Vagina (tissue), 2 donors: ENCODE results near the gene BLACAT1. TPM values are rescaled to one million over a fixed set of nuclear protein-coding genes. Genes with fewer than 3 reads are reported as not detected.
A peak's percentile ranks its signal among the peaks of the same experiment; 100 is the strongest.
"Not testable (repeated sequence)": the region's sequence is repeated elsewhere in the genome, so short reads cannot be mapped to it uniquely, and the experiment has no call there.

Experiments used
- DNase-seq, 2 donors: peaks; one replicate each; pipeline ENCODE4 v3.0.0-alpha.2; 2017; ENCODE audit errors: extremely low spot score in 2 of 2
- H3K27ac ChIP-seq: fragments of 200-600 bp; sonication (generic); one replicate; pipeline ENCODE4 v1.5.1; 2019
- H3K27me3 ChIP-seq: fragments of 200-600 bp; sonication (generic); one replicate; pipeline ENCODE4 v1.5.1; 2019
- H3K36me3 ChIP-seq, 2 donors: fragments of 200-600 bp; sonication (generic); one replicate each; pipeline ENCODE4 v1.5.1; 2017 to 2019
- H3K4me1 ChIP-seq: fragments of 200-600 bp; sonication (generic); one replicate; pipeline ENCODE4 v1.5.1; 2019
- H3K4me3 ChIP-seq, 2 donors: fragments of 200-600 bp; sonication (generic); 1 replicate in 1 of 2; 2 replicates in 1 of 2; pipeline ENCODE4 v1.5.1; 2016 to 2019
- H3K9me3 ChIP-seq: fragments of 200-600 bp; sonication (generic); one replicate; pipeline ENCODE4 v1.5.1; 2019
- POLR2A ChIP-seq, 2 donors: fragments of 450-650 bp; IDR thresholded peaks; one replicate each; pipeline ENCODE4 v1.6.1; 2017; ENCODE audit warnings: antibody characterized with exemption in 2 of 2, mild to moderate bottlenecking in 2 of 2, moderate library complexity in 2 of 2
- POLR2AphosphoS5 ChIP-seq, 2 donors: sonication (generic); formaldehyde crosslinking; IDR thresholded peaks; one replicate each; pipeline ENCODE4 v1.9.0; 2017; ENCODE audit warnings: antibody characterized with exemption in 2 of 2, mild to moderate bottlenecking in 2 of 2, low read depth in 1 of 2; ENCODE audit not compliant: insufficient read depth in 1 of 2
- intact Hi-C: fragments of 100-400 bp; cut with DNase I; formaldehyde crosslinking; loops from one replicate; pipeline ENCODE4 v1.15.1; 2023
- total RNA-seq: library from RNA; depleted of rRNA; stranded (reverse); fragments of >200 nt; gene quantifications from one replicate; pipeline ENCODE4 v1.2.3, GENCODE V29; 2016
- TF ChIP-seq, protein P1 (sequence below), 3 experiments: fragments of 450-650 bp in 2 of 3; fragments of 200-600 bp in 1 of 3; sonication (generic) in 1 of 3; IDR thresholded peaks; one replicate each; pipeline ENCODE4 v1.5.1; 2017 to 2019; ENCODE audit warnings: antibody characterized with exemption in 3 of 3, mild to moderate bottlenecking in 2 of 3, moderate library complexity in 2 of 3

The BLACAT1 gene
- total RNA-seq, 1 donor from 2014 or later, result 0.98 TPM

DNA sequence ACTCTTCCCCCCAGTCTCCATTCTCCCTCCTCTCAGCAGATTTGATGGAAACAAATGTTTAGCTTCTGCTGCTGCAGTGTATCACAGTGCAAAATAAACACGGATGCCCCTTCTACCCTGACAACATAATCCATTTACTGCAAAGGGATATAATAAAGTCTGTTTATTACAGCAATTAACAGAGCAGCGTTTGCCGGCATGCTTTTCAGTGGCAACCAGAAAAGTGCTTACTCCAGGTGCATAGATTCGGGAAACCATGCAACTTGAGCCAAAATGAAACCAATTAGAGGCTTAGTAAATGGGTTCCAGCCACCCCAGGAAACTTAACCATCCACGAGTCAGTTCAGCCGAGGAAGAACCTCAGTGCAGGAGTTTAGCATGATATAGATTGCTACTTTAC, 21.1 kb downstream of the BLACAT1 start:
- no peak overlapping the region for H3K27ac ChIP-seq
- no peak for TF ChIP-seq POLR2A (IDR thresholded peaks at IDR 0.05)
- TF ChIP-seq, protein P1, sequence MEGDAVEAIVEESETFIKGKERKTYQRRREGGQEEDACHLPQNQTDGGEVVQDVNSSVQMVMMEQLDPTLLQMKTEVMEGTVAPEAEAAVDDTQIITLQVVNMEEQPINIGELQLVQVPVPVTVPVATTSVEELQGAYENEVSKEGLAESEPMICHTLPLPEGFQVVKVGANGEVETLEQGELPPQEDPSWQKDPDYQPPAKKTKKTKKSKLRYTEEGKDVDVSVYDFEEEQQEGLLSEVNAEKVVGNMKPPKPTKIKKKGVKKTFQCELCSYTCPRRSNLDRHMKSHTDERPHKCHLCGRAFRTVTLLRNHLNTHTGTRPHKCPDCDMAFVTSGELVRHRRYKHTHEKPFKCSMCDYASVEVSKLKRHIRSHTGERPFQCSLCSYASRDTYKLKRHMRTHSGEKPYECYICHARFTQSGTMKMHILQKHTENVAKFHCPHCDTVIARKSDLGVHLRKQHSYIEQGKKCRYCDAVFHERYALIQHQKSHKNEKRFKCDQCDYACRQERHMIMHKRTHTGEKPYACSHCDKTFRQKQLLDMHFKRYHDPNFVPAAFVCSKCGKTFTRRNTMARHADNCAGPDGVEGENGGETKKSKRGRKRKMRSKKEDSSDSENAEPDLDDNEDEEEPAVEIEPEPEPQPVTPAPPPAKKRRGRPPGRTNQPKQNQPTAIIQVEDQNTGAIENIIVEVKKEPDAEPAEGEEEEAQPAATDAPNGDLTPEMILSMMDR (IDR thresholded peaks at IDR 0.05), result no peak
- TF ChIP-seq POLR2AphosphoS5 (IDR thresholded peaks at IDR 0.05; ENCODE audit: insufficient read depth in 1 of 2, low read depth in 1 of 2), result no peak
- no peaks in the 10 kb centered on the region for H3K36me3 ChIP-seq
- intact Hi-C loops, result no loop called here
- no peaks in the 10 kb centered on the region for H3K9me3 ChIP-seq
- no peak overlapping the region for H3K4me3 ChIP-seq
- no peaks in the 10 kb centered on the region for H3K27me3 ChIP-seq
- peaks cover 26% of the 10 kb centered on the region for H3K4me1 ChIP-seq
- no peak for DNase-seq

DNA sequence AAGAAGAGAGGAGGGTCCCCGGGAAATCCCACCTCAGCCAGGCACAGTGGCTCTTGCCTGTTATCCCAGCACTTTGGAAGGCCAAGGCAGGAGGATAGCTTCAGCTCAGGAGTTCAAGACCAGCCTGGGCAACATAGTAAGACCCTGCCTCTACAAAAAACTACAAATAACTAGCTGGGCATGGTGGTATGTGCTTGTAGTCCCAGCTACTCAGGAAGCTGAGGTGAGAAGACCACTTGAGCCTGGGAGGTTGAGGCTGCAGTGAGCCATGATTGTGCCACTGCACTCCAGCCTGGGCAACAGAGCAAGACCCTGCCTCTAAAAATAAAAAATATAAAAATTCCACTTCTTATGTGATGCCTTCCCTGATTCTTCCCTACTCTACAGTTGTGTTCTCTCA, 23.2 kb downstream of the BLACAT1 start:
- H3K27me3 ChIP-seq, intact Hi-C loops: not testable (repeated sequence)

DNA sequence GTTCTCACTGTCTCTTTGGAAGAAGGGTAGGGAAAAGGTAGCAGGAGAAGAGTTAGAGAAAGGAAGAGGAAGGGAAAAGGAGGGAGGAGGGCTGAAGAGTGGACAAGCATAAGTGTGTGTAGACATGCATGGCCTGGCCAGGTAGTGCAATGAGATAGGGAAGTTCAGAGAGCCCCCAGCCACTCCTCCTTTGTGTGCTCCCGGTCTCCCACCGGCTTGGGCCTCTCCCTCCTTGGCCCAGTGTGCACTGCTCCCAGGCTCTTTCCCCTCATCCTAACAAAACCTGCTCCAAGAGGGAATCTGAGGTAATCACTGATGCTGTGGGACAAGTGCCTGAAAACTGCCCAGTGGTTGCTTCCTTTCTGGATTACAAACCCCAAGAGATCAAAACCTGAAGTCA, 23.7 kb downstream of the BLACAT1 start:
- H3K9me3 ChIP-seq, result no peaks in the 10 kb centered on the region
- H3K27ac ChIP-seq, result no peak overlapping the region
- H3K36me3 ChIP-seq, result no peaks in the 10 kb centered on the region
- no peak overlapping the region for H3K4me3 ChIP-seq
- DNase-seq, result no peak
- intact Hi-C loops, result no loop called here
- TF ChIP-seq POLR2AphosphoS5 (IDR thresholded peaks at IDR 0.05; ENCODE audit: insufficient read depth in 1 of 2, low read depth in 1 of 2) (no peak), POLR2A (IDR thresholded peaks at IDR 0.05) (no peak)
- TF ChIP-seq, protein P1 (IDR thresholded peaks at IDR 0.05), result no peak
- H3K4me1 ChIP-seq, result peaks cover 10% of the 10 kb centered on the region
- H3K27me3 ChIP-seq, result no peaks in the 10 kb centered on the region

More for the DNA sequence above, 23.2 kb downstream of the BLACAT1 start:
- H3K27ac ChIP-seq, H3K9me3 ChIP-seq, H3K4me3 ChIP-seq, H3K4me1 ChIP-seq, H3K36me3 ChIP-seq, DNase-seq: not testable (repeated sequence)

DNA sequence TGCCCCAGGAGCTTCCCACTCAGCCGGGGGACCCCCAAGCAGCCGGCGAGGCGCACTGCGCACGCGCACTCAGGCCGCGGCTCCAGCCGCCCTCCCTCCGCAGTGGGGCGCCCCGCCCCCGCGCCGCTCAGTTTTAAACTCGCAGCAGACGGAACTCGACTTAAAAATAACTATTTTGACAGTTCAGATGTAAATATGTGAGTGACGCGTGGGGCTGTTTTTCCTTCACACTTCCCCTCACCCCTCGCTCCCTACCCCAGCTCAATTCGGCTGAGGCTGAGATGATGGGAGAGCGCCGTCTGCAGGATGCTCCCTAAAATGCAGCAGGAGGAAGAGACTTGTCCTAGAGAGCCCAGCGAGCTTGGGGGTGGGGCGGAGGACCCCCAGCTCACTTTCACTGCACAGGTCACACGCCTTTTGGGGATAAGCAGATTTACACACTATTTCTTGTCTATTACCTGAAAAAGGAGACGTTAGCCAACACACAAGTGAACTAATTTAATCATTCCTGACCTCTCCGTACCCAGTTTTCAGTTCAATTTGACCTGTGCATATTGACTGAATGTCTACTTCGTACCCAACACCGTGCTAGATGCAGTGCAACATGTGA, 25.0 kb downstream of the BLACAT1 start:
- TF ChIP-seq POLR2AphosphoS5 (IDR thresholded peaks at IDR 0.05; ENCODE audit: insufficient read depth in 1 of 2, low read depth in 1 of 2) (no peak), POLR2A (IDR thresholded peaks at IDR 0.05) (no peak)
- TF ChIP-seq, protein P1 (IDR thresholded peaks at IDR 0.05), result peak; percentile 30 to 46 (median 38)
- Histone ChIP-seq H3K27me3 (no peaks in the 10 kb centered on the region), H3K9me3 (no peaks in the 10 kb centered on the region), H3K27ac (no peak overlapping the region), H3K36me3 (no peaks in the 10 kb centered on the region), H3K4me1 (peaks cover 10% of the 10 kb centered on the region), H3K4me3 (peak overlapping the region; percentile 47 to 59)
- intact Hi-C loops, result no loop called here
- DNase-seq, result no peak

DNA sequence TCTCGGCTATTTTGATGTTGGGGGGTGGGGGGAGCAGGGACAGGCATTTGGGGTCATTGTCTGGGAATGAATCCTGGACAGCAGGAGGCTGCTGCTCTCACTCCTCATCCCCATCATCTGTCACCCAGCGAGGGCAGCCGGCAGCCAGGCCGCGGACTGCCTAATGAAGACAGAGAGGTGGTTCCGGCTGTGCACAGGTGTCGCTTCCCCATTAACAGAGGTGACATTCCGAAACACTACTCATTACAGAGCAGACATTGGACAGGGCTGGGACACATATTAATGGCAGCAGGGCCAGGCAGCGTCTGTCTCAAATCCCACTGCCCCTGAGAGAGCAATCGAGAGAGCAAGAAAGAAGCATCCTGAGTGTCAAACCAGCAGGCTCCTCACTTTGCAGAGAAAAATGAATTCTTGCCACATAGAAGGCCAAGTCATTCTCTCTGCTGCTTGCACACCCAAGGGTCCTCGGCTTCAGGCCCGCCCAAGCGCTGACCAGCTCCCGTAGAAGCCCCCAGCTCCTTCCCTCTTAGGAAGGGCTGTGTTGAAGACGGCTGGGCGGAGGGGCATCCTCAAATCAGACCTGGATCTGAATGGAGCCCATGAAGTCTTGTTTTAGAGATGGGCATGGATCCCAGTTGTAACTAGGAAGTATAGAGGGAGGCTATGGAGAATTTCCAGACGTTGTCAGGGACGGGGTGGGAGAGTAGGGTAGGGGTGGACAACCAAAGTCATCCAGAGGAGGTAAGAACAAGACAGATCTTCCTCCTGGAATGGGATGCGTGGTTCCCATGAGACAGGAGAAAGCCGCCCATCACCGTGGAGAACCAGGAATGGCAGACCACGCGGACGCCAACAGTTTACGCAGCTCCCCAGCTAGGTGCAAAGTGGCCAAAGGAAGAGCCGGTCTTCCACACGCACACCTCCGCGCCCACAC, 25.8 kb downstream of the BLACAT1 start:
- Histone ChIP-seq H3K9me3 (no peaks in the 10 kb centered on the region), H3K4me1 (peaks cover 10% of the 10 kb centered on the region), H3K36me3 (no peaks in the 10 kb centered on the region), H3K27ac (no peak overlapping the region), H3K27me3 (no peaks in the 10 kb centered on the region), H3K4me3 (peak overlapping the region; percentile 47 to 59)
- TF ChIP-seq, protein P1 (IDR thresholded peaks at IDR 0.05), result no peak
- TF ChIP-seq POLR2AphosphoS5 (IDR thresholded peaks at IDR 0.05; ENCODE audit: insufficient read depth in 1 of 2, low read depth in 1 of 2) (no peak), POLR2A (IDR thresholded peaks at IDR 0.05) (no peak)
- intact Hi-C loops, result no loop called here
- no peak for DNase-seq
